HEK293 (cell line): Measurements from ENCODE around the gene PIK3CA.

Experiments used
- BCL11A ChIP-seq: fragments of 450-650 bp; formaldehyde crosslinking; IDR thresholded peaks from 2 replicates; pipeline ENCODE4 v1.5.1; 2016; ENCODE audit warnings: low read depth, missing biosample characterization, missing genetic modification characterization
- BCL6B ChIP-seq: fragments of 450-650 bp; formaldehyde crosslinking; IDR thresholded peaks from 2 replicates; pipeline ENCODE4 v1.5.1; 2017; ENCODE audit warnings: missing biosample characterization, missing genetic modification characterization
- KLF8 ChIP-seq: fragments of 450-650 bp; formaldehyde crosslinking; IDR thresholded peaks from 2 replicates; pipeline ENCODE4 v1.5.1; 2016; ENCODE audit warnings: missing biosample characterization, missing genetic modification characterization
- OSR2 ChIP-seq: fragments of 450-650 bp; formaldehyde crosslinking; IDR thresholded peaks from 2 replicates; pipeline ENCODE4 v1.5.1; 2016; ENCODE audit warnings: missing biosample characterization, missing genetic modification characterization
- PRDM10 ChIP-seq: fragments of 450-650 bp; formaldehyde crosslinking; IDR thresholded peaks from 2 replicates; pipeline ENCODE4 v1.5.1; 2016; ENCODE audit warnings: missing biosample characterization, missing genetic modification characterization
- ZNF140 ChIP-seq: fragments of 450-650 bp; formaldehyde crosslinking; IDR thresholded peaks from 2 replicates; pipeline ENCODE4 v1.5.1; 2016; ENCODE audit warnings: missing biosample characterization, missing genetic modification characterization
- ZNF157 ChIP-seq: fragments of 450-650 bp; formaldehyde crosslinking; IDR thresholded peaks from 2 replicates; pipeline ENCODE4 v1.5.1; 2016; ENCODE audit warnings: missing biosample characterization, missing genetic modification characterization
- ZNF184 ChIP-seq: fragments of 450-650 bp; IDR thresholded peaks from 2 replicates; pipeline ENCODE4 v1.5.1; 2018; ENCODE audit warnings: missing biosample characterization, mild to moderate bottlenecking, missing genetic modification characterization
- ZNF19 ChIP-seq: fragments of 450-650 bp; formaldehyde crosslinking; IDR thresholded peaks from 2 replicates; pipeline ENCODE4; 2016; ENCODE audit warnings: missing biosample characterization, missing genetic modification characterization, low read depth
- ZNF2 ChIP-seq: fragments of 450-650 bp; formaldehyde crosslinking; IDR thresholded peaks from 2 replicates; pipeline ENCODE4 v1.5.1; 2016; ENCODE audit warnings: missing biosample characterization, missing genetic modification characterization
- ZNF624 ChIP-seq: fragments of 450-650 bp; formaldehyde crosslinking; IDR thresholded peaks from 2 replicates; pipeline ENCODE4 v1.5.1; 2017; ENCODE audit warnings: missing biosample characterization, missing genetic modification characterization
- ZNF629 ChIP-seq: fragments of 450-650 bp; formaldehyde crosslinking; IDR thresholded peaks from 2 replicates; pipeline ENCODE4 v1.5.1; 2017; ENCODE audit warnings: missing biosample characterization, missing genetic modification characterization
- ZNF645 ChIP-seq: fragments of 450-650 bp; formaldehyde crosslinking; IDR thresholded peaks from 2 replicates; pipeline ENCODE4; 2016; ENCODE audit warnings: missing biosample characterization, missing genetic modification characterization
- ZNF747 ChIP-seq: fragments of 450-650 bp; formaldehyde crosslinking; IDR thresholded peaks from 2 replicates; pipeline ENCODE4 v1.5.1; 2016; ENCODE audit warnings: missing biosample characterization, missing genetic modification characterization
- ZNF76 ChIP-seq: fragments of 450-650 bp; formaldehyde crosslinking; IDR thresholded peaks from 2 replicates; pipeline ENCODE4; 2016; ENCODE audit warnings: low read depth, missing biosample characterization, missing genetic modification characterization, borderline replicate concordance
- ZNF792 ChIP-seq: fragments of 450-650 bp; formaldehyde crosslinking; IDR thresholded peaks from 2 replicates; pipeline ENCODE4 v1.5.1; 2016; ENCODE audit warnings: missing biosample characterization, missing genetic modification characterization
- TF ChIP-seq, protein P1 (sequence below): fragments of 450-650 bp; formaldehyde crosslinking; IDR thresholded peaks from 2 replicates; pipeline ENCODE4 v1.5.1; 2016; ENCODE audit warnings: missing biosample characterization, missing genetic modification characterization
- TF ChIP-seq, protein P2 (sequence below): fragments of 450-650 bp; formaldehyde crosslinking; IDR thresholded peaks from 2 replicates; pipeline ENCODE4 v1.5.1; 2016; ENCODE audit warnings: missing biosample characterization, missing genetic modification characterization
- TF ChIP-seq, protein P3 (sequence below): fragments of 450-650 bp; formaldehyde crosslinking; conservative IDR thresholded peaks from 2 replicates; pipeline ENCODE4 v1.5.1; 2016; ENCODE audit warnings: low read depth, missing biosample characterization, missing genetic modification characterization
- TF ChIP-seq, protein P4 (sequence below): fragments of 450-650 bp; formaldehyde crosslinking; IDR thresholded peaks from 2 replicates; pipeline ENCODE4 v1.5.1; 2016; ENCODE audit warnings: missing biosample characterization, missing genetic modification characterization
- TF ChIP-seq, protein P5 (sequence below): fragments of 450-650 bp; formaldehyde crosslinking; IDR thresholded peaks from 2 replicates; pipeline ENCODE4 v1.5.1; 2017; ENCODE audit warnings: missing biosample characterization, missing genetic modification characterization

Gene PIK3CA

GRCh38 chr3:179147873-179148615 is at the start of gene PIK3CA (continued):
- TF ChIP-seq ZNF76 (tag by site-specific recombination) (no peak; the same call in 1 of the 2 replicates), ZNF747 (no peak), BCL11A (tag by site-specific recombination) (no peak), ZNF157 (no peak), ZNF624 (tag by site-specific recombination) (no peak), KLF8 (tag by site-specific recombination) (0 out of 2 replicates have a peak, but pooled peaks have one; percentile 7), PRDM10 (tag by site-specific recombination) (0 out of 2 replicates have a peak, but pooled peaks have one; percentile 26), ZNF184 (tag by site-specific recombination) (no peak), BCL6B (tag by site-specific recombination) (no peak), ZNF792 (tag by site-specific recombination) (no peak), ZNF2 (tag by site-specific recombination) (0 out of 2 replicates have a peak, but pooled peaks have one; percentile 49), ZNF629 (tag by site-specific recombination) (peak; percentile 98), OSR2 (tag by site-specific recombination) (0 out of 2 replicates have a peak, but pooled peaks have one; percentile 36), ZNF140 (tag by site-specific recombination) (no peak), ZNF645 (tag by site-specific recombination) (no peak), ZNF19 (tag by site-specific recombination) (no peak)
- TF ChIP-seq, protein P1, sequence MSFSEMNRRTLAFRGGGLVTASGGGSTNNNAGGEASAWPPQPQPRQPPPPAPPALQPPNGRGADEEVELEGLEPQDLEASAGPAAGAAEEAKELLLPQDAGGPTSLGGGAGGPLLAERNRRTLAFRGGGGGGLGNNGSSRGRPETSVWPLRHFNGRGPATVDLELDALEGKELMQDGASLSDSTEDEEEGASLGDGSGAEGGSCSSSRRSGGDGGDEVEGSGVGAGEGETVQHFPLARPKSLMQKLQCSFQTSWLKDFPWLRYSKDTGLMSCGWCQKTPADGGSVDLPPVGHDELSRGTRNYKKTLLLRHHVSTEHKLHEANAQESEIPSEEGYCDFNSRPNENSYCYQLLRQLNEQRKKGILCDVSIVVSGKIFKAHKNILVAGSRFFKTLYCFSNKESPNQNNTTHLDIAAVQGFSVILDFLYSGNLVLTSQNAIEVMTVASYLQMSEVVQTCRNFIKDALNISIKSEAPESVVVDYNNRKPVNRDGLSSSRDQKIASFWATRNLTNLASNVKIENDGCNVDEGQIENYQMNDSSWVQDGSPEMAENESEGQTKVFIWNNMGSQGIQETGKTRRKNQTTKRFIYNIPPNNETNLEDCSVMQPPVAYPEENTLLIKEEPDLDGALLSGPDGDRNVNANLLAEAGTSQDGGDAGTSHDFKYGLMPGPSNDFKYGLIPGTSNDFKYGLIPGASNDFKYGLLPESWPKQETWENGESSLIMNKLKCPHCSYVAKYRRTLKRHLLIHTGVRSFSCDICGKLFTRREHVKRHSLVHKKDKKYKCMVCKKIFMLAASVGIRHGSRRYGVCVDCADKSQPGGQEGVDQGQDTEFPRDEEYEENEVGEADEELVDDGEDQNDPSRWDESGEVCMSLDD: peak; percentile 71
- TF ChIP-seq, protein P2, sequence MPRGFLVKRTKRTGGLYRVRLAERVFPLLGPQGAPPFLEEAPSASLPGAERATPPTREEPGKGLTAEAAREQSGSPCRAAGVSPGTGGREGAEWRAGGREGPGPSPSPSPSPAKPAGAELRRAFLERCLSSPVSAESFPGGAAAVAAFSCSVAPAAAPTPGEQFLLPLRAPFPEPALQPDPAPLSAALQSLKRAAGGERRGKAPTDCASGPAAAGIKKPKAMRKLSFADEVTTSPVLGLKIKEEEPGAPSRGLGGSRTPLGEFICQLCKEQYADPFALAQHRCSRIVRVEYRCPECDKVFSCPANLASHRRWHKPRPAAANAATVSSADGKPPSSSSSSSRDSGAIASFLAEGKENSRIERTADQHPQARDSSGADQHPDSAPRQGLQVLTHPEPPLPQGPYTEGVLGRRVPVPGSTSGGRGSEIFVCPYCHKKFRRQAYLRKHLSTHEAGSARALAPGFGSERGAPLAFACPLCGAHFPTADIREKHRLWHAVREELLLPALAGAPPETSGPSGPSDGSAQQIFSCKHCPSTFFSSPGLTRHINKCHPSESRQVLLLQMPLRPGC: no peak
- TF ChIP-seq, protein P3, sequence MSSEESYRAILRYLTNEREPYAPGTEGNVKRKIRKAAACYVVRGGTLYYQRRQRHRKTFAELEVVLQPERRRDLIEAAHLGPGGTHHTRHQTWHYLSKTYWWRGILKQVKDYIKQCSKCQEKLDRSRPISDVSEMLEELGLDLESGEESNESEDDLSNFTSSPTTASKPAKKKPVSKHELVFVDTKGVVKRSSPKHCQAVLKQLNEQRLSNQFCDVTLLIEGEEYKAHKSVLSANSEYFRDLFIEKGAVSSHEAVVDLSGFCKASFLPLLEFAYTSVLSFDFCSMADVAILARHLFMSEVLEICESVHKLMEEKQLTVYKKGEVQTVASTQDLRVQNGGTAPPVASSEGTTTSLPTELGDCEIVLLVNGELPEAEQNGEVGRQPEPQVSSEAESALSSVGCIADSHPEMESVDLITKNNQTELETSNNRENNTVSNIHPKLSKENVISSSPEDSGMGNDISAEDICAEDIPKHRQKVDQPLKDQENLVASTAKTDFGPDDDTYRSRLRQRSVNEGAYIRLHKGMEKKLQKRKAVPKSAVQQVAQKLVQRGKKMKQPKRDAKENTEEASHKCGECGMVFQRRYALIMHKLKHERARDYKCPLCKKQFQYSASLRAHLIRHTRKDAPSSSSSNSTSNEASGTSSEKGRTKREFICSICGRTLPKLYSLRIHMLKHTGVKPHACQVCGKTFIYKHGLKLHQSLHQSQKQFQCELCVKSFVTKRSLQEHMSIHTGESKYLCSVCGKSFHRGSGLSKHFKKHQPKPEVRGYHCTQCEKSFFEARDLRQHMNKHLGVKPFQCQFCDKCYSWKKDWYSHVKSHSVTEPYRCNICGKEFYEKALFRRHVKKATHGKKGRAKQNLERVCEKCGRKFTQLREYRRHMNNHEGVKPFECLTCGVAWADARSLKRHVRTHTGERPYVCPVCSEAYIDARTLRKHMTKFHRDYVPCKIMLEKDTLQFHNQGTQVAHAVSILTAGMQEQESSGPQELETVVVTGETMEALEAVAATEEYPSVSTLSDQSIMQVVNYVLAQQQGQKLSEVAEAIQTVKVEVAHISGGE (tag by site-specific recombination): peak; percentile 85
- TF ChIP-seq, protein P4, sequence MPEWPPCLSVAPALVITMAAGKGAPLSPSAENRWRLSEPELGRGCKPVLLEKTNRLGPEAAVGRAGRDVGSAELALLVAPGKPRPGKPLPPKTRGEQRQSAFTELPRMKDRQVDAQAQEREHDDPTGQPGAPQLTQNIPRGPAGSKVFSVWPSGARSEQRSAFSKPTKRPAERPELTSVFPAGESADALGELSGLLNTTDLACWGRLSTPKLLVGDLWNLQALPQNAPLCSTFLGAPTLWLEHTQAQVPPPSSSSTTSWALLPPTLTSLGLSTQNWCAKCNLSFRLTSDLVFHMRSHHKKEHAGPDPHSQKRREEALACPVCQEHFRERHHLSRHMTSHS (tag by site-specific recombination): no peak
- TF ChIP-seq, protein P5, sequence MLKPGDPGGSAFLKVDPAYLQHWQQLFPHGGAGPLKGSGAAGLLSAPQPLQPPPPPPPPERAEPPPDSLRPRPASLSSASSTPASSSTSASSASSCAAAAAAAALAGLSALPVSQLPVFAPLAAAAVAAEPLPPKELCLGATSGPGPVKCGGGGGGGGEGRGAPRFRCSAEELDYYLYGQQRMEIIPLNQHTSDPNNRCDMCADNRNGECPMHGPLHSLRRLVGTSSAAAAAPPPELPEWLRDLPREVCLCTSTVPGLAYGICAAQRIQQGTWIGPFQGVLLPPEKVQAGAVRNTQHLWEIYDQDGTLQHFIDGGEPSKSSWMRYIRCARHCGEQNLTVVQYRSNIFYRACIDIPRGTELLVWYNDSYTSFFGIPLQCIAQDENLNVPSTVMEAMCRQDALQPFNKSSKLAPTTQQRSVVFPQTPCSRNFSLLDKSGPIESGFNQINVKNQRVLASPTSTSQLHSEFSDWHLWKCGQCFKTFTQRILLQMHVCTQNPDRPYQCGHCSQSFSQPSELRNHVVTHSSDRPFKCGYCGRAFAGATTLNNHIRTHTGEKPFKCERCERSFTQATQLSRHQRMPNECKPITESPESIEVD (tag by site-specific recombination): no peak
